BLaER1 treated with 17β-estradiol and CSF1 and Interleukin-3, amounts not matched to agents 10 nM and 100 nM (cell line): ENCODE measurements around the gene PHACTR3.

Source experiments
- H3K27ac ChIP-seq, 11 experiments: shearing (Covaris generic); formaldehyde crosslinking; 2 replicates each; pipeline ENCODE4 v1.8.1; 2022
- H3K27me3 ChIP-seq, 11 experiments: shearing (Covaris generic); formaldehyde crosslinking; 2 replicates each; pipeline ENCODE4 v1.8.1; 2022
- H3K36me3 ChIP-seq, 11 experiments: shearing (Covaris generic); formaldehyde crosslinking; 2 replicates each; pipeline ENCODE4 v1.8.1; 2022
- H3K4me1 ChIP-seq, 10 experiments: shearing (Covaris generic); formaldehyde crosslinking; 2 replicates each; pipeline ENCODE4 v1.8.1; 2022
- H3K4me2 ChIP-seq, 11 experiments: shearing (Covaris generic); formaldehyde crosslinking; 2 replicates each; pipeline ENCODE4 v1.8.1; 2022
- H3K4me3 ChIP-seq, 10 experiments: shearing (Covaris generic); formaldehyde crosslinking; 2 replicates each; pipeline ENCODE4 v1.8.1; 2022
- H3K9ac ChIP-seq, 11 experiments: shearing (Covaris generic); formaldehyde crosslinking; 2 replicates each; pipeline ENCODE4 v1.8.1; 2022
- H3K9me3 ChIP-seq, 11 experiments: shearing (Covaris generic); formaldehyde crosslinking; replicated peaks in 1 of 11; 2 replicates each; pipeline ENCODE4 v1.8.1; 2022
- H4K20me1 ChIP-seq, 11 experiments: shearing (Covaris generic); formaldehyde crosslinking; 2 replicates each; pipeline ENCODE4 v1.8.1; 2022
- Cebpa-rat ChIP-seq, 11 experiments: shearing (Covaris generic); IDR thresholded peaks; 2 replicates each; pipeline ENCODE4 v1.8.1; 2022

Gene PHACTR3

GRCh38 chr20:59588236-59588855 lies 16.0 kb upstream of the PHACTR3 start:
- H3K36me3 ChIP-seq = peaks cover 0 to 87% (median 16%) of the 10 kb centered on the region in 11 experiments; a peak in 11 of 22 replicates
- H4K20me1 ChIP-seq = peaks cover 0 to 20% (median 0%) of the 10 kb centered on the region in 11 experiments; a peak in 3 of 22 replicates
- H3K9ac ChIP-seq = peak overlapping the region in 9 of 11 experiments; percentile 67 to 91 (median 78); a peak in 18 of 22 replicates
- peaks cover 46 to 96% (median 92%) of the 10 kb centered on the region in 10 experiments for H3K4me1 ChIP-seq
- peaks cover 12 to 32% (median 21%) of the 10 kb centered on the region in 11 experiments; a peak in 21 of 22 replicates for H3K9me3 ChIP-seq
- H3K27ac ChIP-seq = peak overlapping the region in 9 of 11 experiments; percentile 66 to 85 (median 83); a peak in 18 of 22 replicates
- peaks cover 0 to 71% (median 0%) of the 10 kb centered on the region in 11 experiments; a peak in 4 of 22 replicates for H3K27me3 ChIP-seq
- H3K4me3 ChIP-seq = peak overlapping the region in 8 of 10 experiments; percentile 57 to 93 (median 62); a peak in 15 of 20 replicates
- no peak for TF ChIP-seq Cebpa-rat (IDR thresholded peaks at IDR 0.05)
- peak overlapping the region; percentile 85 to 99 (median 93) for H3K4me2 ChIP-seq

DNA sequence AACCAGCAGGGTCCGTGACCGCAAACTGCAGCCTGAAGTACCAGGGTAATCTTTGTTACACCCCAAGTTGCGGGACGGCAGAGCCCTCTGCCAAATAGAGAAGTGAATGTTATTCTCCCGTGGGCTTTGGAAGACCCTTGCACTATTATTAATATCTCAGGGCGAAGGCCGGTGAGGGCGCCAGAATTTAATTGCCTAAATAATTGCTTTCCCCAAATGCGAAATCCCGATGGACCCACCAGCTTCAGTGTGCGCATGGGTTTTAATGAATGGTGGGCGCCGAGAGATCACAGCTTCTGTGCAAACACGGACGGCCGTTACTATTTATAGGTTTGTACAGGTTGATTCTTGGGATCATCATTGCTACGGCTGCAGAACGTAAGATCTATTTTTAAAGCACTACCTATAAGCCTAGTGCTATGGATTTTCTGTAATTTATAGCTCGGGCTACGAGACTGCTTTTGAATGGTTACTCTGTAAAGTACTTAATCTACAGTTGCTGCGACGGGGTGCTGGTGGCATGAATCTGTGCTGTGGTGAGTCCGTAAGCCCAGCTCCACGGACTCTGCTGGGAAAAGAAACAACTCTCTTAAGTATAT lies 15.2 kb upstream of the PHACTR3 start:
- TF ChIP-seq Cebpa-rat (IDR thresholded peaks at IDR 0.05) = no peak
- peak overlapping the region; percentile 85 to 99 (median 93) for H3K4me2 ChIP-seq
- H3K4me3 ChIP-seq = peak overlapping the region; percentile 53 to 93 (median 60)
- peaks cover 0 to 62% (median 0%) of the 10 kb centered on the region in 11 experiments; a peak in 4 of 22 replicates for H3K27me3 ChIP-seq
- peaks cover 41 to 96% (median 90%) of the 10 kb centered on the region in 10 experiments for H3K4me1 ChIP-seq
- peaks cover 0 to 79% (median 16%) of the 10 kb centered on the region in 11 experiments; a peak in 11 of 22 replicates for H3K36me3 ChIP-seq
- H3K9me3 ChIP-seq = peaks cover 12 to 39% (median 21%) of the 10 kb centered on the region in 11 experiments; a peak in 21 of 22 replicates
- H3K9ac ChIP-seq = peak overlapping the region; percentile 55 to 91 (median 76)
- peak overlapping the region in 9 of 11 experiments; percentile 66 to 85 (median 83); a peak in 18 of 22 replicates for H3K27ac ChIP-seq
- H4K20me1 ChIP-seq = peaks cover 0 to 14% (median 0%) of the 10 kb centered on the region in 11 experiments; a peak in 3 of 22 replicates

- peaks cover 0 to 55% (median 0%) of the 10 kb centered on the region in 11 experiments; a peak in 4 of 22 replicates for H3K27me3 ChIP-seq
- peaks cover 0 to 65% (median 16%) of the 10 kb centered on the region in 11 experiments; a peak in 11 of 22 replicates for H3K36me3 ChIP-seq
- peak overlapping the region in 9 of 11 experiments; percentile 22 to 99 (median 93); a peak in 17 of 22 replicates for H3K4me2 ChIP-seq
- H3K9ac ChIP-seq = peak overlapping the region in 3 of 11 experiments; percentile 12 to 87 (median 22); a peak in 3 of 22 replicates
- peak overlapping the region in 8 of 11 experiments; percentile 10 to 85 (median 82); a peak in 15 of 22 replicates for H3K27ac ChIP-seq
- H4K20me1 ChIP-seq = 0 out of 22 replicates have a peak, but pooled peaks cover 0 to under 1% (median 0%) of the 10 kb centered on the region in 11 experiments
- H3K4me1 ChIP-seq = peaks cover 41 to 96% (median 88%) of the 10 kb centered on the region in 10 experiments
- H3K9me3 ChIP-seq = peaks cover 12 to 39% (median 21%) of the 10 kb centered on the region in 11 experiments; a peak in 21 of 22 replicates
- H3K4me3 ChIP-seq = peak overlapping the region in 4 of 10 experiments; percentile 23 to 93 (median 58); a peak in 5 of 20 replicates
- no peak for TF ChIP-seq Cebpa-rat (IDR thresholded peaks at IDR 0.05)
Observed at GRCh38 chr20:59591061-59591460, 13.3 kb upstream of the PHACTR3 start.

GRCh38 chr20:59596690-59597089 lies 7.7 kb upstream of the PHACTR3 start:
- peak overlapping the region in 7 of 11 experiments; percentile 23 to 70 (median 64); a peak in 12 of 22 replicates for H3K9ac ChIP-seq

DNA sequence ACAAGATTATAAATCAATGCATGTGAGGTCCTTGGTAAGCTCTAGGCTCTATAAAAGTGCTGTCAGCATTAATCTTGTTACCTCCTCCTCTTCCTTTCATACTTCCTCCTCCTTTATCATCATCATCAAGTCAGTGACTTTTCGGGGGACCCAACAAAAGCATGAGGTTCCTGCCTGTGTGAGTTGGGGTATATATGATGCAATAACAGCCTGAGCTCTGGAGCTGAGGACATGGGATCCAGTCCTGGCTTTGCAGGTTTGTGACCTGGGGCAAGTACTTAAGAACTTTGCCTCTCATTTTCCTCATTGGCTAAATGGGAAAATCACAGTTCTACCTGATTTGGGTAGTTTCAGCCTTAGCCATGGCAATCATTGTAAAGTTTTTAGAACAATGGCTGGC lies 7.1 kb upstream of the PHACTR3 start:
- Histone ChIP-seq H3K27me3 (peaks cover 0 to 68% (median 0%) of the 10 kb centered on the region in 11 experiments; a peak in 4 of 22 replicates), H3K4me3 (peak overlapping the region in 3 of 10 experiments; percentile 35 to 41 (median 38); a peak in 5 of 20 replicates), H3K9ac (peak overlapping the region in 7 of 11 experiments; percentile 23 to 70 (median 64); a peak in 11 of 22 replicates), H3K4me2 (peak overlapping the region; percentile 44 to 99 (median 94); a peak in 21 of 22 replicates), H4K20me1 (peaks cover 0 to 47% (median 0%) of the 10 kb centered on the region in 11 experiments; a peak in 6 of 22 replicates), H3K4me1 (peaks cover 54 to 100% (median 92%) of the 10 kb centered on the region in 10 experiments), H3K9me3 (peaks cover 9 to 18% (median 10%) of the 10 kb centered on the region in 11 experiments; a peak in 21 of 22 replicates), H3K27ac (peak overlapping the region in 7 of 11 experiments; percentile 40 to 85 (median 76); a peak in 11 of 22 replicates), H3K36me3 (peaks cover 0 to 48% (median 7%) of the 10 kb centered on the region in 11 experiments; a peak in 9 of 22 replicates)
- peak in 3 of 11 experiments; percentile 27 to 77 (median 48); a peak in 6 of 22 replicates for TF ChIP-seq Cebpa-rat (IDR thresholded peaks at IDR 0.05)

More at GRCh38 chr20:59596690-59597089, 7.7 kb upstream of the PHACTR3 start:
- peaks cover 54 to 100% (median 92%) of the 10 kb centered on the region in 10 experiments for H3K4me1 ChIP-seq
- H3K36me3 ChIP-seq = peaks cover 0 to 53% (median 10%) of the 10 kb centered on the region in 11 experiments; a peak in 10 of 22 replicates
- peaks cover 0 to 41% (median 0%) of the 10 kb centered on the region in 11 experiments; a peak in 6 of 22 replicates for H4K20me1 ChIP-seq
- peak overlapping the region in 3 of 10 experiments; percentile 35 to 41 (median 36); a peak in 5 of 20 replicates for H3K4me3 ChIP-seq
- H3K27ac ChIP-seq = peak overlapping the region in 7 of 11 experiments; percentile 40 to 85 (median 76); a peak in 13 of 22 replicates
- H3K27me3 ChIP-seq = peaks cover 0 to 67% (median 0%) of the 10 kb centered on the region in 11 experiments; a peak in 4 of 22 replicates
- H3K4me2 ChIP-seq = peak overlapping the region; percentile 44 to 99 (median 94)
- TF ChIP-seq Cebpa-rat (IDR thresholded peaks at IDR 0.05) = no peak
- H3K9me3 ChIP-seq = peaks cover 9 to 23% (median 14%) of the 10 kb centered on the region in 11 experiments; a peak in 21 of 22 replicates

DNA sequence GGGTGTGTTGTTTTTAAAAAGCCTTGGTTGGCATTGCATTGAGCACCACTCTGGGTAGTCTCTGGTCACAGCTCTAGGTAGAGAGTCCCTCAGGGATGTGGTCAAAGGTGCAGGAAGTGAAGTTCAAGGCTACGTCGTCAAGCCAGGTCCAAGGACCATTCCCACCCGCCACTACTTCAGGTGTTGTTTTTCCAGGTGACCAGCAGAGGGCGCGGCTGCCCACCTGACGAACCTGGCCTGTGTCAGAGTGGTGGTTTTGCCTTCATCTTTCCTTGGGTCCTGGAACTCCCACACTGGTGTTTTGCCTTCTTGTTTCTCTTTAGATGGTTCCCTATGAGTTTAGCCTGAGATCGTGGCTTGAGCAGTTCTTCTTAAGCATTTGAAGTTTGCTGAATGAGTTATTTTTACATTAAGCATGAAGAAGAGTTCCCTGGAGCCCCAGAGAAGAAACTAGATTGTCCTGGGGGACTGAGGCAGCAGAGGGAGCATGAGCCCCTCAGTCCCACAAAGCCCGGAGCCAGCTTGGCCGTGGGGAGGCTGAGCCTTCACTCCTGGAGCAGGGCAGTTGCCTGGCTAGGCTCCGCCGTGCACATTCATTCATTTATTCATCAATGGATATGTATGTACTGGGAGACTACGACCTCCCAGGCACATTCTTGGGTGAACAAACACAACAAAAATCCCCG lies 5.6 kb upstream of the PHACTR3 start:
- Histone ChIP-seq H3K27me3 (peaks cover 0 to 83% (median 0%) of the 10 kb centered on the region in 11 experiments; a peak in 4 of 22 replicates), H3K4me3 (peak overlapping the region in 8 of 10 experiments; percentile 4 to 41 (median 12); a peak in 7 of 20 replicates), H3K4me1 (peaks cover 54 to 100% (median 98%) of the 10 kb centered on the region in 10 experiments), H3K9me3 (peaks cover 0 to 3% (median 0%) of the 10 kb centered on the region in 11 experiments; a peak in 1 of 22 replicates), H3K9ac (peak overlapping the region in 9 of 11 experiments; percentile 14 to 70 (median 57); a peak in 14 of 22 replicates), H3K36me3 (peaks cover 0 to 41% (median 0%) of the 10 kb centered on the region in 11 experiments; a peak in 3 of 22 replicates), H4K20me1 (peaks cover 0 to 62% (median 0%) of the 10 kb centered on the region in 11 experiments; a peak in 6 of 22 replicates), H3K4me2 (peak overlapping the region; percentile 54 to 99 (median 94)), H3K27ac (peak overlapping the region in 8 of 11 experiments; percentile 42 to 85 (median 72); a peak in 16 of 22 replicates)
- TF ChIP-seq Cebpa-rat (IDR thresholded peaks at IDR 0.05) = no peak

DNA sequence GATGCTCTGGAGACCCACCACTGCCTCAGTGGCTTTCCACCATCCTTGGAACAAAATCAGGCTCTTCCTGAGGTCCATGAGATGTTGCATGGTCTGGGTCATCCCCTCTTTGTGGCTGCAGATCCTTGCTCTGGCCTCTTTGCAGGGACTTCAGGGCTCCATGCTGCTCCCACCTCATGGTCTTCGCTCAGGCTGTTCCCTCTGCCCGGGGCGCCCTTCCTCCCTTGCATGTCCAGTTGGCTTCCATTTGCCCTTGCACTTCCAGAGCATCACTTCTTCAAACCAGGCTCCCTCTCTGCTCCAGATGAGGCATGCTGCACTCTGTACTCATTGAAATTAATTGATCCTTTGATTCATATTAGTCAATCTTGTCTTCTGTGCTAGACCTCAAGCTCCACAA lies 4.4 kb upstream of the PHACTR3 start:
- no peak for TF ChIP-seq Cebpa-rat (IDR thresholded peaks at IDR 0.05)
- Histone ChIP-seq H3K36me3 (peaks cover 0 to 41% (median 0%) of the 10 kb centered on the region in 11 experiments; a peak in 3 of 22 replicates), H3K4me3 (0 out of 20 replicates have a peak overlapping the region, but pooled peaks of 3 of the 10 experiments have one; percentile 4 to 41 (median 38)), H3K4me2 (peak overlapping the region in 10 of 11 experiments; percentile 54 to 99 (median 95); a peak in 19 of 22 replicates), H3K9ac (peak overlapping the region in 7 of 11 experiments; percentile 20 to 70 (median 64); a peak in 5 of 22 replicates), H3K9me3 (no peaks in the 10 kb centered on the region), H3K27me3 (peaks cover 0 to 92% (median 0%) of the 10 kb centered on the region in 11 experiments; a peak in 4 of 22 replicates), H4K20me1 (peaks cover 0 to 67% (median 0%) of the 10 kb centered on the region in 11 experiments; a peak in 6 of 22 replicates), H3K27ac (peak overlapping the region in 8 of 11 experiments; percentile 44 to 85 (median 72); a peak in 14 of 22 replicates), H3K4me1 (peaks cover 46 to 97% (median 93%) of the 10 kb centered on the region in 10 experiments)
